HEK293 (cell line): Measurements from ENCODE around the gene IL1RAP.
A peak's percentile ranks its signal among the peaks of the same experiment; 100 is the strongest.

Experiments
- CTCF ChIA-PET: fragments of 350-600 bp; formaldehyde crosslinking; extraction: SDS; loops from one replicate; lab custom pipeline; 2021; ENCODE audit warnings: antibody characterized with exemption; lab: Yijun Ruan, JAX
- POLR2A ChIA-PET: fragments of 300-600 bp; formaldehyde crosslinking; extraction: SDS; loops from one replicate; lab custom pipeline; 2020; ENCODE audit warnings: antibody characterized with exemption, inconsistent platforms; lab: Yijun Ruan, JAX
- H3K27ac ChIP-seq: fragments of 200-500 bp; sonication (Bioruptor generic); 2 replicates; pipeline ENCODE4 v1.5.1; 2014; ENCODE audit warnings: low read depth, low read length, control low read depth, inconsistent platforms; ENCODE audit errors: extremely low read depth
- H3K36me3 ChIP-seq, 2 experiments: fragments of 200-500 bp in 1 of 2; sonication (Bioruptor generic) in 1 of 2; 1 replicate in 1 of 2; 2 replicates in 1 of 2; pipeline ENCODE4 v1.5.1; 2014 to 2017; ENCODE audit warnings: inconsistent platforms in 2 of 2, low read length in 2 of 2; ENCODE audit not compliant: control insufficient read depth in 2 of 2, insufficient read depth in 1 of 2
- H3K4me1 ChIP-seq: fragments of 200-500 bp; sonication (Bioruptor generic); 2 replicates; pipeline ENCODE4 v1.5.1; 2014; ENCODE audit warnings: mild to moderate bottlenecking, low read length, inconsistent platforms; ENCODE audit not compliant: control insufficient read depth, insufficient read depth
- H3K4me3 ChIP-seq: 2 replicates; pipeline ENCODE4 v1.5.1; 2011; ENCODE audit warnings: low read depth, mild to moderate bottlenecking, control low read depth, low read length, moderate library complexity
- H3K9me3 ChIP-seq: fragments of 200-500 bp; sonication (Bioruptor generic); 2 replicates; pipeline ENCODE4 v1.5.1; 2014; ENCODE audit warnings: low read depth, low read length, inconsistent platforms; ENCODE audit not compliant: control insufficient read depth, insufficient read depth
- EGR2 ChIP-seq: fragments of 450-650 bp; formaldehyde crosslinking; IDR thresholded peaks from 2 replicates; pipeline ENCODE4 v1.5.1; 2016; ENCODE audit warnings: low read depth, missing biosample characterization, missing genetic modification characterization
- OVOL3 ChIP-seq: fragments of 450-650 bp; formaldehyde crosslinking; IDR thresholded peaks from 2 replicates; pipeline ENCODE4 v1.5.1; 2016; ENCODE audit warnings: missing biosample characterization, missing genetic modification characterization
- ZBTB1 ChIP-seq: fragments of 450-650 bp; formaldehyde crosslinking; IDR thresholded peaks from 2 replicates; pipeline ENCODE4 v1.5.1; 2016; ENCODE audit warnings: missing biosample characterization, missing genetic modification characterization
- ZFP37 ChIP-seq: fragments of 450-650 bp; formaldehyde crosslinking; IDR thresholded peaks from 2 replicates; pipeline ENCODE4 v1.5.1; 2016; ENCODE audit warnings: missing biosample characterization, missing genetic modification characterization
- ZNF121 ChIP-seq: fragments of 450-650 bp; formaldehyde crosslinking; IDR thresholded peaks from 2 replicates; pipeline ENCODE4 v1.5.1; 2016; ENCODE audit warnings: missing biosample characterization, missing genetic modification characterization
- ZNF214 ChIP-seq: fragments of 450-650 bp; formaldehyde crosslinking; IDR thresholded peaks from 2 replicates; pipeline ENCODE4 v1.5.1; 2017; ENCODE audit warnings: missing biosample characterization, mild to moderate bottlenecking, missing genetic modification characterization, borderline replicate concordance
- ZNF248 ChIP-seq: fragments of 450-650 bp; formaldehyde crosslinking; IDR thresholded peaks from 2 replicates; pipeline ENCODE4 v1.5.1; 2017; ENCODE audit warnings: missing biosample characterization, missing genetic modification characterization
- ZNF335 ChIP-seq: fragments of 450-650 bp; formaldehyde crosslinking; conservative IDR thresholded peaks from 2 replicates; pipeline ENCODE4 v1.5.1; 2016; ENCODE audit warnings: missing biosample characterization, missing genetic modification characterization
- ZNF350 ChIP-seq: fragments of 450-650 bp; formaldehyde crosslinking; IDR thresholded peaks from 2 replicates; pipeline ENCODE4 v1.5.0; 2017; ENCODE audit warnings: missing biosample characterization, mild to moderate bottlenecking, missing genetic modification characterization
- ZNF37A ChIP-seq: fragments of 450-650 bp; IDR thresholded peaks from 2 replicates; pipeline ENCODE4 v1.5.1; 2018; ENCODE audit warnings: missing biosample characterization, missing genetic modification characterization
- ZNF404 ChIP-seq: fragments of 450-650 bp; formaldehyde crosslinking; IDR thresholded peaks from 2 replicates; pipeline ENCODE4 v1.5.1; 2017; ENCODE audit warnings: missing biosample characterization, missing genetic modification characterization
- ZNF501 ChIP-seq: fragments of 450-650 bp; formaldehyde crosslinking; IDR thresholded peaks from 2 replicates; pipeline ENCODE4 v1.5.1; 2016; ENCODE audit warnings: missing biosample characterization, missing genetic modification characterization
- ZNF548 ChIP-seq: fragments of 450-650 bp; formaldehyde crosslinking; IDR thresholded peaks from 2 replicates; pipeline ENCODE4 v1.5.1; 2016; ENCODE audit warnings: missing biosample characterization, missing genetic modification characterization
- ZNF571 ChIP-seq: fragments of 450-650 bp; formaldehyde crosslinking; IDR thresholded peaks from 2 replicates; pipeline ENCODE4 v1.5.0; 2017; ENCODE audit warnings: missing biosample characterization, missing genetic modification characterization
- ZNF621 ChIP-seq: fragments of 450-650 bp; formaldehyde crosslinking; IDR thresholded peaks from 2 replicates; pipeline ENCODE4 v1.5.1; 2017; ENCODE audit warnings: missing biosample characterization, missing genetic modification characterization
- ZNF629 ChIP-seq: fragments of 450-650 bp; formaldehyde crosslinking; IDR thresholded peaks from 2 replicates; pipeline ENCODE4 v1.5.1; 2017; ENCODE audit warnings: missing biosample characterization, missing genetic modification characterization
- ZNF670 ChIP-seq: fragments of 450-650 bp; formaldehyde crosslinking; IDR thresholded peaks from 2 replicates; pipeline ENCODE4 v1.5.1; 2016; ENCODE audit warnings: missing biosample characterization, missing genetic modification characterization, low read depth
- ZNF837 ChIP-seq: fragments of 450-650 bp; formaldehyde crosslinking; IDR thresholded peaks from 2 replicates; pipeline ENCODE4 v1.5.1; 2016; ENCODE audit warnings: missing biosample characterization, missing genetic modification characterization
- ZSCAN16 ChIP-seq: fragments of 450-650 bp; formaldehyde crosslinking; IDR thresholded peaks from 2 replicates; pipeline ENCODE4 v1.5.1; 2016; ENCODE audit warnings: missing biosample characterization, missing genetic modification characterization
- ZXDB ChIP-seq: fragments of 450-650 bp; formaldehyde crosslinking; IDR thresholded peaks from 2 replicates; pipeline ENCODE4 v1.5.1; 2016; ENCODE audit warnings: missing biosample characterization, missing genetic modification characterization
- TF ChIP-seq, protein P1 (sequence below): IDR thresholded peaks from 2 replicates; pipeline ENCODE4 v1.6.1; 2011; ENCODE audit warnings: mild to moderate bottlenecking, low read depth, low read length, borderline replicate concordance
- TF ChIP-seq, protein P2 (sequence below): fragments of 450-650 bp; formaldehyde crosslinking; IDR thresholded peaks from 2 replicates; pipeline ENCODE4 v1.5.1; 2016; ENCODE audit warnings: missing biosample characterization, missing genetic modification characterization
- TF ChIP-seq, protein P3 (sequence below): fragments of 450-650 bp; formaldehyde crosslinking; IDR thresholded peaks from 2 replicates; pipeline ENCODE4 v1.5.1; 2017; ENCODE audit warnings: missing biosample characterization, missing genetic modification characterization
- TF ChIP-seq, protein P4 (sequence below): fragments of 450-650 bp; formaldehyde crosslinking; IDR thresholded peaks from 2 replicates; pipeline ENCODE4 v1.5.1; 2016; ENCODE audit warnings: missing biosample characterization, missing genetic modification characterization
- TF ChIP-seq, protein P5 (sequence below): fragments of 450-650 bp; formaldehyde crosslinking; IDR thresholded peaks from 2 replicates; pipeline ENCODE4; 2016; ENCODE audit warnings: missing biosample characterization, missing genetic modification characterization

Gene IL1RAP

DNA sequence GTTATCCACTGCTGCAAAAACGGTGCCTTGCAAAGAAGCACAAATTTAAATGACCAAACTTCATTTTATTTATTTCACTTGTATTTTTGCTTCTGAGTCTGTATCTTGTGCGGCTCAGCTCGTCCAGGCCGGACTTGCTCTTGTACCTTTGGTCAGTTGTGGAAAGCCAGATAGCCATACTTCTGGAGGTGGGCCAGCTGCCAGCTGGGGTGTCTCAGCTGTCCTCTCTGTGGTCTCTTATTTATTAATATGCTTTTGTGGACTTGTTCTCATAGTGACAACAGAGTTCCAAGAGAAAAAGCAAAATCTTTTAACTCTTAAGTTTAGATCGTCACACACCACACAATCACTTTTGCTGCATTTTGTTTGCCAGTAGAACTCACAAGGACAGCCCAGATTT is 87.7 kb downstream of the IL1RAP start:
- POLR2A ChIA-PET: no interaction called here
- H3K9me3 ChIP-seq: no peaks in the 10 kb centered on the region
- no peak for TF ChIP-seq ZNF214
- TF ChIP-seq ZNF837: no peak
- TF ChIP-seq ZNF404 (tag by site-specific recombination): no peak
- TF ChIP-seq ZSCAN16 (tag by site-specific recombination): no peak
- TF ChIP-seq ZNF501 (tag by site-specific recombination): no peak
- TF ChIP-seq, protein P1, sequence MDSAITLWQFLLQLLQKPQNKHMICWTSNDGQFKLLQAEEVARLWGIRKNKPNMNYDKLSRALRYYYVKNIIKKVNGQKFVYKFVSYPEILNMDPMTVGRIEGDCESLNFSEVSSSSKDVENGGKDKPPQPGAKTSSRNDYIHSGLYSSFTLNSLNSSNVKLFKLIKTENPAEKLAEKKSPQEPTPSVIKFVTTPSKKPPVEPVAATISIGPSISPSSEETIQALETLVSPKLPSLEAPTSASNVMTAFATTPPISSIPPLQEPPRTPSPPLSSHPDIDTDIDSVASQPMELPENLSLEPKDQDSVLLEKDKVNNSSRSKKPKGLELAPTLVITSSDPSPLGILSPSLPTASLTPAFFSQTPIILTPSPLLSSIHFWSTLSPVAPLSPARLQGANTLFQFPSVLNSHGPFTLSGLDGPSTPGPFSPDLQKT: no peak
- no peak for TF ChIP-seq ZNF670
- TF ChIP-seq EGR2: no peak
- TF ChIP-seq ZNF335 (tag by site-specific recombination): no peak
- no peak for TF ChIP-seq ZNF571 (tag by site-specific recombination)
- TF ChIP-seq ZNF629 (tag by site-specific recombination): no peak
- no peak for TF ChIP-seq ZNF621 (tag by site-specific recombination)
- no peak for TF ChIP-seq ZNF248
- H3K27ac ChIP-seq: no peak overlapping the region
- H3K4me3 ChIP-seq: no peak overlapping the region
- CTCF ChIA-PET: no interaction called here
- H3K4me1 ChIP-seq: no peaks in the 10 kb centered on the region
- peaks cover 0 to 5% of the 10 kb centered on the region in 2 experiments; a peak in 1 of 3 replicates for H3K36me3 ChIP-seq

DNA sequence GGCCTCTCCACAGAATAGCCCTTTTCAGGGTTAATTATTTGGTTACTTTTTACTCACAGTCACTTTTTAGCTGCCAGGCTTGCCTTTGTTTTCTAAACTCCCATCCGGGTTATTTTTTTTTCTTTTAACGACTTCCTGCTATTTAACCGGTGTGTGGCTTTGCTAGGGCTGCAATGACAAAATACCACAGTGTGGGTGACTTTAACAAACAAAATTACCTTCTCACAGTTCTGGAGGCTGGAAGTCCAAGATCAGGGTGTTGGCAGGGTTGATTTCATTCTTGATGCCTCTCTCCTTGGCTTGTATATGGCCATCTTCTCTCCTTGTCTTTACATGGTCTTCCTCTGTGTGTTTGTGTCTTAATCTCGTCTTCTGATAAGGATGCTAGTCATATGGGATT is 91.5 kb downstream of the IL1RAP start:
- ChIA-PET CTCF (no interaction called here), POLR2A (no interaction called here)
- Histone ChIP-seq H3K9me3 (no peaks in the 10 kb centered on the region), H3K36me3 (peaks cover 0 to 5% of the 10 kb centered on the region in 2 experiments; a peak in 1 of 3 replicates), H3K4me3 (no peak overlapping the region), H3K27ac (no peak overlapping the region), H3K4me1 (no peaks in the 10 kb centered on the region)
- TF ChIP-seq OVOL3 (no peak), ZNF248 (no peak), ZFP37 (tag by site-specific recombination) (no peak), ZNF548 (peak; percentile 81), ZBTB1 (tag by site-specific recombination) (no peak)
- TF ChIP-seq, protein P2, sequence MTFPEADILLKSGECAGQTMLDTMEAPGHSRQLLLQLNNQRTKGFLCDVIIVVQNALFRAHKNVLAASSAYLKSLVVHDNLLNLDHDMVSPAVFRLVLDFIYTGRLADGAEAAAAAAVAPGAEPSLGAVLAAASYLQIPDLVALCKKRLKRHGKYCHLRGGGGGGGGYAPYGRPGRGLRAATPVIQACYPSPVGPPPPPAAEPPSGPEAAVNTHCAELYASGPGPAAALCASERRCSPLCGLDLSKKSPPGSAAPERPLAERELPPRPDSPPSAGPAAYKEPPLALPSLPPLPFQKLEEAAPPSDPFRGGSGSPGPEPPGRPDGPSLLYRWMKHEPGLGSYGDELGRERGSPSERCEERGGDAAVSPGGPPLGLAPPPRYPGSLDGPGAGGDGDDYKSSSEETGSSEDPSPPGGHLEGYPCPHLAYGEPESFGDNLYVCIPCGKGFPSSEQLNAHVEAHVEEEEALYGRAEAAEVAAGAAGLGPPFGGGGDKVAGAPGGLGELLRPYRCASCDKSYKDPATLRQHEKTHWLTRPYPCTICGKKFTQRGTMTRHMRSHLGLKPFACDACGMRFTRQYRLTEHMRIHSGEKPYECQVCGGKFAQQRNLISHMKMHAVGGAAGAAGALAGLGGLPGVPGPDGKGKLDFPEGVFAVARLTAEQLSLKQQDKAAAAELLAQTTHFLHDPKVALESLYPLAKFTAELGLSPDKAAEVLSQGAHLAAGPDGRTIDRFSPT: no peak

DNA sequence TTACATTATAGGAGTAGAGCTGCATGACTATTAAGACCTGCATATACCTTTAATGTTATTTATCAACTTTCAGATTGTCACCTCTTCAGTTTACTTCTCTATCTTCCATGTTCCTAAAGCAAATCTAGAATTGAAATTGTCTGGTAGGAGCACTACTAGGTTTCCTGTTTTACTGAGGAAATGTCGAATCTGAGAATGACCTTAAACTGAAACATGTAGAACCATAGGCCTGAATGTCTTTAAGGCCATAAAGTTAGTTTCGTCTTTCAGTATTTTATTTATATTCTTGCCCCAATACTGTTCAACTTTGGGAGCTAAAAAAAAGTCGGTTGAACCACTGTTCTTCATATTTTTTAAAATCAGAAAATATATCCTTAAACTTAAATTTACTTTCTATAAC is 92.7 kb downstream of the IL1RAP start:
- Histone ChIP-seq H3K27ac (no peak overlapping the region), H3K9me3 (no peaks in the 10 kb centered on the region), H3K4me1 (no peaks in the 10 kb centered on the region), H3K4me3 (no peak overlapping the region), H3K36me3 (peaks cover 0 to 5% of the 10 kb centered on the region in 2 experiments; a peak in 1 of 3 replicates)
- POLR2A ChIA-PET: no interaction called here
- CTCF ChIA-PET: no interaction called here
- TF ChIP-seq ZNF571 (tag by site-specific recombination) (no peak), ZNF37A (tag by site-specific recombination) (no peak), ZXDB (tag by site-specific recombination) (no peak), ZNF350 (no peak), ZNF121 (tag by site-specific recombination) (no peak)
- TF ChIP-seq, protein P3, sequence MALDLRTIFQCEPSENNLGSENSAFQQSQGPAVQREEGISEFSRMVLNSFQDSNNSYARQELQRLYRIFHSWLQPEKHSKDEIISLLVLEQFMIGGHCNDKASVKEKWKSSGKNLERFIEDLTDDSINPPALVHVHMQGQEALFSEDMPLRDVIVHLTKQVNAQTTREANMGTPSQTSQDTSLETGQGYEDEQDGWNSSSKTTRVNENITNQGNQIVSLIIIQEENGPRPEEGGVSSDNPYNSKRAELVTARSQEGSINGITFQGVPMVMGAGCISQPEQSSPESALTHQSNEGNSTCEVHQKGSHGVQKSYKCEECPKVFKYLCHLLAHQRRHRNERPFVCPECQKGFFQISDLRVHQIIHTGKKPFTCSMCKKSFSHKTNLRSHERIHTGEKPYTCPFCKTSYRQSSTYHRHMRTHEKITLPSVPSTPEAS (tag by site-specific recombination): no peak
- TF ChIP-seq, protein P4, sequence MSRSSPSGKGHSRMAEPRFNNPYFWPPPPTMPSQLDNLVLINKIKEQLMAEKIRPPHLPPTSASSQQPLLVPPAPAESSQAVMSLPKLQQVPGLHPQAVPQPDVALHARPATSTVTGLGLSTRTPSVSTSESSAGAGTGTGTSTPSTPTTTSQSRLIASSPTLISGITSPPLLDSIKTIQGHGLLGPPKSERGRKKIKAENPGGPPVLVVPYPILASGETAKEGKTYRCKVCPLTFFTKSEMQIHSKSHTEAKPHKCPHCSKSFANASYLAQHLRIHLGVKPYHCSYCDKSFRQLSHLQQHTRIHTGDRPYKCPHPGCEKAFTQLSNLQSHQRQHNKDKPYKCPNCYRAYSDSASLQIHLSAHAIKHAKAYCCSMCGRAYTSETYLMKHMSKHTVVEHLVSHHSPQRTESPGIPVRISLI (tag by site-specific recombination): no peak
- TF ChIP-seq, protein P5, sequence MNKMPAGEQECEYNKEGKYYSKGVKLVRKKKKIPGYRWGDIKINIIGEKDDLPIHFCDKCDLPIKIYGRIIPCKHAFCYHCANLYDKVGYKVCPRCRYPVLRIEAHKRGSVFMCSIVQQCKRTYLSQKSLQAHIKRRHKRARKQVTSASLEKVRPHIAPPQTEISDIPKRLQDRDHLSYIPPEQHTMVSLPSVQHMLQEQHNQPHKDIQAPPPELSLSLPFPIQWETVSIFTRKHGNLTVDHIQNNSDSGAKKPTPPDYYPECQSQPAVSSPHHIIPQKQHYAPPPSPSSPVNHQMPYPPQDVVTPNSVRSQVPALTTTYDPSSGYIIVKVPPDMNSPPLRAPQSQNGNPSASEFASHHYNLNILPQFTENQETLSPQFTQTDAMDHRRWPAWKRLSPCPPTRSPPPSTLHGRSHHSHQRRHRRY (tag by site-specific recombination): no peak
- TF ChIP-seq, protein P1: no peak
